A549 treated with DMSO at 1 μM for 4 hours (cell line): ENCODE measurements around the gene CCL21. TPM values are rescaled to one million over a fixed set of nuclear protein-coding genes. Genes with fewer than 3 reads are reported as not detected.

Experiments
- total RNA-seq: library from RNA; stranded (reverse); fragments of 200-300 nt; extraction: Qiagen RNA extraction; gene quantifications from 5 replicates; pipeline ENCODE4 v1.2.3, GENCODE V29; 2022; ENCODE audit warnings: low read depth

Gene CCL21, protein sequence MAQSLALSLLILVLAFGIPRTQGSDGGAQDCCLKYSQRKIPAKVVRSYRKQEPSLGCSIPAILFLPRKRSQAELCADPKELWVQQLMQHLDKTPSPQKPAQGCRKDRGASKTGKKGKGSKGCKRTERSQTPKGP
- not detected in 5 replicates for total RNA-seq

DNA sequence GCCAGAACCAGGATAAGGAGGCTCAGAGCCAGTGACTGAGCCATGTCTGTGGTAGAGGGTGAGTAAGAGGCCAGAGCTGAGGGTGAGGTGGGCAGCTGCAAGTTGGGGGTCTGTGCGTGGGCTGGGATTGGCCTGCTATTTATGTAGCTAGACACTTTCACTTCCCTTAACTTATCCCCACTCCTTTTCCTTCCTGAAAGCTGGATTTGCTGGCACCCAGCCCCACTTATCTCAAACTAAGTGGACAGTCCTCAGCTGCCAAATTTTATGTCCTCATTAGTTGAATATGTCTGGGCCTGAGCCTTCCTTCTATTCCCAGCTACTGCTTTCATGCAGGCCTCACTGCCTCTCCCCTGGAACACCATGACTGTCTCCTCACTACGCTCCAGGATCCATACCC, at the start of gene CCL21:
Gene CCL21 (minus strand): TSS at position 114 of the 400 bp plus-strand sequence. CDS start 70 bp downstream, at position 44.

DNA sequence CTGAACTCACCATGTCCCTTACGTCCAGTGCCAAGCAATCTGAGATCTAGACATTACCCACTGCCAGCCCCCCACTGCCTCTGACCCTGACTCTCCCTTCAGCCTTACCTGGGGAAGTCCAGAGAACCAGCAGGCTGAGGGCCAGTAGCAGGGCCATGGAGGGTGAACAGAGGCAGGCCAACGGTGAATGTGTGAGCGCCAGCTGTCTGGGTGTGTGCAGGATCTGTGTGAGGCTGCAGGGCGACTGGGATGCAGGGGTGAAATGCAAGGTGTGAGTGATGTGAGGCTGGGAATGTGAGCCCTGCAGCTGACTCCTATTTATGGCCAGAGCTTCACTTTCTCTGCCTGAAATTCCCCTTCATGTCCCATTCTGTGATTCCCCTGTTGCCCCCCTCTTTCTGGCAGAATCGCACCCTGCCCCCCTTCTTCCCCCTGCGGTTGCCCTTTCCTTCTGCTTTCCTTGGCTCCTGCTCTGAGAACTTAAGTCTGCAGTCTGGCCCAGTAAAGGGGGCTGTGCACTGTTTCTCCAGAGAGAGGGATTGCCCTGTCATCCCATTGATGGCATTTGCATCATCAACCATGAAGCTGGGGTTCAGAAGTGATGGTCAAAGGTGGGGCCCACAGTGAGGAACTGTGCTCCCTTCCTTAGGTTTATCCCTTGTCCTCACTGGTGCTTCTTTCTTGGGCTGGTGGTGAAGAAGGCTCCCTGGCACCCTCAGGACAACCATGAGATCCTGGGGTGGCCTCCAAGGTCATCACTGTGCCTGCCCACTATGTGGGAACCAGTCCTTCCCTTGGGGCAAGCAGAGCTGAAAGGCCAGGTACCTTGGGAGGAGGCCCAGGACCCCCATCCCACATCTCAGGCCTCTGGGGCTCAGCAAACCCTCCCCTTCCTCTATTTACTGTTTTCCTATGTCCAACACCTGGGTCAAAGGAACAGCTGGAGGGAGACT, 18.7 kb downstream of the CCL21 start, which contains the start of gene CCL19:
Gene CCL19 (minus strand): TSS at position 294 of the 953 bp plus-strand sequence. CDS start 137 bp downstream, at position 157.

DNA sequence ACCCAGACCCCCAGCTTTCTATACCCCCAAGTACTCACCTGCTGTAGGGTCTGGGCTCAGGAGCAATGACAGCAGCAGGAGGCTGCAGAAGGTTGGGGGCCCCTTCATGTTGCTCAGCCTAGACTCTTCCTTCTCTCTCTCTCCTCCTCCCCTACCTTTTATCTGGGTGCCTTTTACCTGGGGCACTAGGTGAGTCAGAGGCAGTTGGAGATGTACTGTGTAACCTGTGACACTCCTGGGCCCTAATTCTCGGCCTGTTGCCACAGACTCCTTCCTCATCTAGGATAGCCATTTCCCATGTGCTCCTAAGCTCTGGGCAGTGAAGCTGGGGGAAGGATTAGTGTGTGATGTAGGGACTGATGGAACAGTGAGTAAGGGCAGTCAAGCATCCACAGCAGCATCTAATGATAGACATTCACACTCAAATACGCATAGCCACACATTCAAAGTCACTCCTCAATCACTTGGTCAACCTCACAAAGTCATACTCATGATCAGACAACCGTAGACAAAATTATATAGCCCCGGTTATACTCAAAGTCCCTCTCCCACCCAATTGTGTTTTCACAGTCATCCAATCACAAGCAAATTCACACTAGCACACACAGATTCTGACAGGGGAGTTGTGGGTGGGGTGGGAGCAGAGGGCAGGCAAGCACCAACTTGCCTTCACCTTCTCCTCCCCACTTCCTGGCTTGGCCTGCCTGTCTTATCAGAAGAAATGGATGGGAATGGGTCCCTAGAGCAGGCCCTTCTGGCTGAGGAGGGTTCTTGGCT, 47.2 kb downstream of the CCL21 start, which contains the start of gene CCL27:
Gene CCL27 (minus strand): TSS at position 132 of the 777 bp plus-strand sequence. CDS start 24 bp downstream, at position 108.

Other genes starting within 250 kb of the CCL21 start
- 1.2 to 2.7 TPM (median 1.9 TPM) in 5 replicates for gene ENHO, start 187.1 kb downstream of the CCL21 start, total RNA-seq
- 0.07 to 0.20 TPM (median 0.13 TPM) in 4 of 5 replicates, not detected in the other for gene CNTFR, start 120.4 kb downstream of the CCL21 start, total RNA-seq
- gene RPP25L, start 98.0 kb downstream of the CCL21 start, total RNA-seq: 40.7 to 50.0 TPM (median 45.1 TPM) in 5 replicates
- gene DCTN3, start 89.6 kb downstream of the CCL21 start, total RNA-seq: 97.5 to 107 TPM (median 104 TPM) in 5 replicates
- 0.10 to 0.28 TPM (median 0.22 TPM) in 5 replicates for gene ARID3C, start 81.1 kb downstream of the CCL21 start, total RNA-seq
- gene SIGMAR1, start 72.3 kb downstream of the CCL21 start, total RNA-seq: 164 to 209 TPM (median 186 TPM) in 5 replicates
- 13.9 to 19.7 TPM (median 19.1 TPM) in 5 replicates for gene GALT, start 63.5 kb downstream of the CCL21 start, total RNA-seq
- gene IL11RA, start 58.0 kb downstream of the CCL21 start, total RNA-seq: 5.6 to 7.6 TPM (median 6.1 TPM) in 5 replicates
- 0.27 to 0.39 TPM (median 0.34 TPM) in 4 of 5 replicates, not detected in the other for gene CCL27, start 47.5 kb downstream of the CCL21 start, total RNA-seq
- gene CCL19, start 18.9 kb downstream of the CCL21 start, total RNA-seq: not detected in 5 replicates
- 0.07 to 0.18 TPM (median 0.17 TPM) in 5 replicates for gene PHF24, start 248.1 kb upstream of the CCL21 start, total RNA-seq